ENCODE results near the gene XRN1.
"Not testable (repeated sequence)": the region's sequence is repeated elsewhere in the genome, so short reads cannot be mapped to it uniquely, and the experiment has no call there.

The XRN1 gene

DNA sequence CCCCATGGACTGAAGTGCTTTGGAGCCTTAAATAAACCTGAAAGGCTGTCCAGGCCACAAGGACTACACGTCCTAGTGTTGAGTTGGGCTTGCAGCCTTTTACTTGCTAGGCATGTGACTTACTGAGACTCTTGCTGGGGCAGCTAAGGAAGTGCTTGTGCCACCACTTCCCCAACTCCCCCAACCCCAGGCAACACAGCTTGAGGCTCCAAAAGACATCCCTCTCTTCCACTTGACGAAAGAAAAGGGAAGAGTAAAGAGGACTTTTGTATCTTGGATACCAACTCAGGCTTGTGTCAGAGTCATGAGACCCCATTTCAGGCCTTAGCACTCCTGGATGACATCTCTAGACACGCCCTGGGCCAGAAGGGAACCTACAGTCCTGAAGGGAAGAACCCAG lies 109.8 kb downstream of the XRN1 start:
- no peak for DNase-seq (ENCODE audit: low read depth in 2 of 2)

GRCh38 chr3:142332390-142332789 lies 115.4 kb downstream of the XRN1 start:
- DNase-seq (ENCODE audit: low read depth in 2 of 2): no peak

DNA sequence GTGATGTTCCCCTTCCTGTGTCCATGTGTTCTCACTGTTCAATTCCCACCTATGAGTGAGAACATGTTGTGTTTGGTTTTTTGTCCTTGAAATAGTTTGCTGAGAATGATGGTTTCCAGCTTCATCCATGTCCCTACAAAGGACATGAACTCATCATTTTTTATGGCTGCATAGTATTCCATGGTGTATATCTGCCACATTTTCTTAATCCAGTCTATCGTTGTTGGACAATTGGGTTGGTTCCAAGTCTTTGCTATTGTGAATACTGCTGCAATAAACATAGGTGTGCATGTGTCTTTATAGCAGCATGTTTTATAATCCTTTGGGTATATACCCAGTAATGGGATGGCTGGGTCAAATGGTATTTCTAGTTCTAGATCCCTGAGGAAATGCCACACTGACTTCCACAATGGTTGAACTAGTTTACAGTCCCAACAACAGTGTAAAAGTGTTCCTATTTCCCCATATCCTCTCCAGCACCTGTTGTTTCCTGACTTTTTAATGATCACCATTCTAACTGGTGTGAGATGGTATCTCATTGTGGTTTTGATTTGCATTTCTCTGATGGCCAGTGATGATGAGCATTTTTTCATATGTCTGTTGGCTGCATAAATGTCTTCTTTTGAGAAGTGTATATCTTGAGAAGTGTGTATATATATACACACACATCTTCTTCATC lies 123.4 kb downstream of the XRN1 start:
- not testable (repeated sequence) for DNase-seq (ENCODE audit: low read depth in 2 of 2)

GRCh38 chr3:142319912-142320311 lies 127.9 kb downstream of the XRN1 start:
- no peak for DNase-seq (ENCODE audit: low read depth in 2 of 2)

DNA sequence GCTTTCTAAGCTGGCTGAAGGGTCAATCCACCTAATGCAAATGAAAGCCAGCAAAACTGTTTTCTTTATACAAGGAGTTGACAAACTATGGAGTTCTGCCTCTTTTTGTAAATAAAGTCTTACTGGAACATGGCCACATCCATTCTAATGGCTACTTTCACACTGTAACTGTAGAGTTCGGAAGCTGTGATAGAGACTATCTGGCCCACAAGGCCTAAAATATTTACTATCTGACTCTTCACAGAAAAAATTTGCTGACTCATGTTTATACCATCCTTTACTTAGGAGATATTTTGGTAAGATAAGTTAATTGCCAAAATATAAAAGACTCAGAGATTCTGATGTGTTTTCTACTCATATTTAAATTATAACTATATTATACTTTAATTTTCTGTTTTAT lies 128.7 kb downstream of the XRN1 start:
- peak; percentile 25 to 42 for DNase-seq (ENCODE audit: low read depth in 2 of 2)

GRCh38 chr3:142318331-142318730 lies 129.5 kb downstream of the XRN1 start:
- DNase-seq (ENCODE audit: low read depth in 2 of 2): peak in 1 of 2 experiments; percentile 9

DNA sequence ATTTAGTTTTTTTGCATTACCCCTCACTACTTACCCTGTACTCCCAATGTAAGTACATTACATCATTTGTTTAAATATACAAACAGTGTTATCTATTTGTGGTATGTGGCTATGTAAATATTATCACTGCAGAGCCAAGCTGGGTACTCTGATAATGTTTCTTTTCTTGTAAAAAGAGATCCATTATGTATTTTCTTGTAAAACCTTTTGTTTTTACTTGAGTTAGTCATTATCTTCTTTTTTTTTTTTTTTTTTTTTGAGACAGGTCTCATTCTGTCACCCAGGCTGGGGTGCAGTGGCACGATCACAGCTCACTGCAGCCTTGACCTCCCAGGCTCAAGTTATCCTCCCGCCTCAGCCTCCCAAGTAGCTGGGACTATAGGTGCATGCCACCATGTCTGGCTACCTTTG lies 131.9 kb downstream of the XRN1 start:
- not testable (repeated sequence) for DNase-seq (ENCODE audit: low read depth in 2 of 2)

GRCh38 chr3:142315083-142315482 lies 132.8 kb downstream of the XRN1 start:
- peak in 1 of 2 experiments; percentile 6 for DNase-seq (ENCODE audit: low read depth in 2 of 2)

GRCh38 chr3:142310439-142310838 lies 137.4 kb downstream of the XRN1 start:
- DNase-seq (ENCODE audit: low read depth in 2 of 2): no peak

- not testable (repeated sequence) for DNase-seq (ENCODE audit: low read depth in 2 of 2)
Observed at GRCh38 chr3:142302847-142303246, 145.0 kb downstream of the XRN1 start.

DNA sequence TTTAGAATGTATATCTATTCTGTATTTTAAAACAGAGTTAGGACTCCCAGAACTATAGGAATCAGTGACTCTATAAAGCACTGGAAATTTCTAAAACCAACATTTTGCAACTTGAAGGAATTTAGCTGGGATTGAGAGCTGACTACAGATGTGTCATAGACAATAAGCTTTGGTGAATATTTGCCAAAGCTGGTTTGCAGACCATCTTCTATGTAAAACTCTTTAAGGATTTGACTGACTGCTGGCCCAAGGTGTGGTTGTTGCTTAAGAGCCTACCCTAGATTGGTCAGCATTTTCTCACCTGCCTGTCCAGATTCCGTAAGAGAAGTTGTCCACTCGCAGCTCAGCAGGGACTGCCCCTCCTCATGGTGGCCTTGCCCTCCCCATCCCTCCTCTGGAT lies 149.2 kb downstream of the XRN1 start:
- no peak for DNase-seq (ENCODE audit: low read depth in 2 of 2)

DNA sequence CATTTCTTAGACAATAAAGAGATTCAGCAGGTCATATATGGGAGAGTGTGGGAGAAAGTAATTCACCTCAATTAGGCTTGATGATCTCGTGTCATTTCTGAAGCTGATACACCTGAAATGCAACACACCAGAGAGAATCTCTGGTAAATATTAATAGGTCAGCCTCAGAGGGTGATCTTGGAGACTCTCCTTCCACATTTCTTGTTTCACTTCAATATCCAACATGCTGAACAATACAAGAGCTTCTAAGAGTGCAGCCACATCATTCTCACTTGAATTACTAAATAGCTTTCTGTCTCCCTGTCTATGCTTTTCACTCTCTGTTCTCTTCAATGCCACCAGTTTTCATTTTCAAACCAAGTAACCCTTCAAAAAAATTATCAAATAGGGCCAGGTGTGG lies 151.3 kb downstream of the XRN1 start:
- no peak for DNase-seq (ENCODE audit: low read depth in 2 of 2)

- DNase-seq (ENCODE audit: low read depth in 2 of 2): no peak
Observed at GRCh38 chr3:142287866-142288638, 159.8 kb downstream of the XRN1 start.

DNA sequence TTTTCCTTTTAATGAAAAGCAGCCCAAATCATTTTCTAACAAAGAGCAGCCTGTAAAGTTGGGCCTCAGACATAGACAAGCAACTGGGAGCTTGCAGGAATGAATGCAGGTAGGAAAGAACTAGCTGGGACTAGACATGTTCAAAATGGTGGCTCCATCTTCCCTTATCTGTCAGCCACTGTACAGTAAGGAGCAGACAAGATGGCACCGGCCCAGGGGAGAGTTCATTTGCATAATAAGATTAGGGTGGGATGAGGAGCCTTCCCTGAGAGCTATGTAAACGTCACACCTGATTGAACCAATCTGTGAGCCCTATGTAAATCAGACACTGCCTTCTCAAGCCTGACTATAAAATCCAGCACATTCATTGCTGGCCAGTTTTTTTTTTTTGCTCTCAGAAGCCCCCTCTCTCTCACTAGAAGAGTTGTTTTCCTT lies 162.7 kb downstream of the XRN1 start:
- DNase-seq (ENCODE audit: low read depth in 2 of 2): no peak

GRCh38 chr3:142282503-142282902 lies 165.3 kb downstream of the XRN1 start:
- DNase-seq (ENCODE audit: low read depth in 2 of 2): no peak

GRCh38 chr3:142281474-142281873 lies 166.4 kb downstream of the XRN1 start:
- DNase-seq (ENCODE audit: low read depth in 2 of 2): no peak

GRCh38 chr3:142279965-142280590 lies 167.8 kb downstream of the XRN1 start:
- DNase-seq (ENCODE audit: low read depth in 2 of 2): peak in 1 of 2 experiments; percentile 32

- DNase-seq (ENCODE audit: low read depth in 2 of 2): no peak
Observed at GRCh38 chr3:142278451-142278850, 169.4 kb downstream of the XRN1 start.

GRCh38 chr3:142276781-142277180 lies 171.1 kb downstream of the XRN1 start:
- no peak for DNase-seq (ENCODE audit: low read depth in 2 of 2)

GRCh38 chr3:142275856-142276255 lies 172.0 kb downstream of the XRN1 start:
- DNase-seq (ENCODE audit: low read depth in 2 of 2): peak; percentile 77 to 82

- DNase-seq (ENCODE audit: low read depth in 2 of 2): no peak
Observed at GRCh38 chr3:142274908-142275307, 172.9 kb downstream of the XRN1 start.

- no peak for DNase-seq (ENCODE audit: low read depth in 2 of 2)
Observed at GRCh38 chr3:142273501-142273900, 174.3 kb downstream of the XRN1 start.
